Measurements from ENCODE around the gene MAP3K20.

DNA sequence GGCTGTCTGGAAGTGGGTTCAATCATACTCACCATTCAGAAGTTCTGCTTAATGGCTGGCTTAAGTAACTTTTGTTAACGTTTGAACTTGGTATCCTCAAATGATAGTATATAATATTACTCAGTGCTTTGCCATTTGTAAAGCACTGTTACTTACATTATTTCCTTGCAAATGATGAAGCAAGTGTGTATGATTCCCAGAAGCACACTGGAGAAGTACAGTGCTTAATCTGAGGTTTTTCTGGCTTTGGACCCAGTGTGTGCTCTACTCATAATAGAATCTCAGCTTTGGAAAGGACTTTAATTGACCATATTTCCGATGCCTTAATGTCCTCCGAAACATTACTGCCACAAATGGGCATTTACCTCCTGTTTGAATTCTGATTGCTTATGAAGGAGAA is 63.3 kb downstream of the MAP3K20 start:
- TF ChIP-seq, protein P1, sequence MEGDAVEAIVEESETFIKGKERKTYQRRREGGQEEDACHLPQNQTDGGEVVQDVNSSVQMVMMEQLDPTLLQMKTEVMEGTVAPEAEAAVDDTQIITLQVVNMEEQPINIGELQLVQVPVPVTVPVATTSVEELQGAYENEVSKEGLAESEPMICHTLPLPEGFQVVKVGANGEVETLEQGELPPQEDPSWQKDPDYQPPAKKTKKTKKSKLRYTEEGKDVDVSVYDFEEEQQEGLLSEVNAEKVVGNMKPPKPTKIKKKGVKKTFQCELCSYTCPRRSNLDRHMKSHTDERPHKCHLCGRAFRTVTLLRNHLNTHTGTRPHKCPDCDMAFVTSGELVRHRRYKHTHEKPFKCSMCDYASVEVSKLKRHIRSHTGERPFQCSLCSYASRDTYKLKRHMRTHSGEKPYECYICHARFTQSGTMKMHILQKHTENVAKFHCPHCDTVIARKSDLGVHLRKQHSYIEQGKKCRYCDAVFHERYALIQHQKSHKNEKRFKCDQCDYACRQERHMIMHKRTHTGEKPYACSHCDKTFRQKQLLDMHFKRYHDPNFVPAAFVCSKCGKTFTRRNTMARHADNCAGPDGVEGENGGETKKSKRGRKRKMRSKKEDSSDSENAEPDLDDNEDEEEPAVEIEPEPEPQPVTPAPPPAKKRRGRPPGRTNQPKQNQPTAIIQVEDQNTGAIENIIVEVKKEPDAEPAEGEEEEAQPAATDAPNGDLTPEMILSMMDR (IDR thresholded peaks at IDR 0.05) = no peak
- TF ChIP-seq, protein P2, sequence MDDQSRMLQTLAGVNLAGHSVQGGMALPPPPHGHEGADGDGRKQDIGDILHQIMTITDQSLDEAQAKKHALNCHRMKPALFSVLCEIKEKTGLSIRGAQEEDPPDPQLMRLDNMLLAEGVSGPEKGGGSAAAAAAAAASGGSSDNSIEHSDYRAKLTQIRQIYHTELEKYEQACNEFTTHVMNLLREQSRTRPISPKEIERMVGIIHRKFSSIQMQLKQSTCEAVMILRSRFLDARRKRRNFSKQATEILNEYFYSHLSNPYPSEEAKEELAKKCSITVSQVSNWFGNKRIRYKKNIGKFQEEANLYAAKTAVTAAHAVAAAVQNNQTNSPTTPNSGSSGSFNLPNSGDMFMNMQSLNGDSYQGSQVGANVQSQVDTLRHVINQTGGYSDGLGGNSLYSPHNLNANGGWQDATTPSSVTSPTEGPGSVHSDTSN (IDR thresholded peaks at IDR 0.05) = no peak
- TF ChIP-seq FOXJ3 (CRISPR knock-in tag; IDR thresholded peaks at IDR 0.05) = no peak
- TF ChIP-seq, protein P3, sequence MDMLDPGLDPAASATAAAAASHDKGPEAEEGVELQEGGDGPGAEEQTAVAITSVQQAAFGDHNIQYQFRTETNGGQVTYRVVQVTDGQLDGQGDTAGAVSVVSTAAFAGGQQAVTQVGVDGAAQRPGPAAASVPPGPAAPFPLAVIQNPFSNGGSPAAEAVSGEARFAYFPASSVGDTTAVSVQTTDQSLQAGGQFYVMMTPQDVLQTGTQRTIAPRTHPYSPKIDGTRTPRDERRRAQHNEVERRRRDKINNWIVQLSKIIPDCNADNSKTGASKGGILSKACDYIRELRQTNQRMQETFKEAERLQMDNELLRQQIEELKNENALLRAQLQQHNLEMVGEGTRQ (IDR thresholded peaks at IDR 0.05; ENCODE audit: borderline replicate concordance, low read depth, low read length) = no peak
- no peak for TF ChIP-seq YY1 (IDR thresholded peaks at IDR 0.05; ENCODE audit: low read depth)
- TF ChIP-seq EP300 (IDR thresholded peaks at IDR 0.05; ENCODE audit: borderline replicate concordance in 1 of 2, low read depth in 1 of 2, low read length in 1 of 2) = no peak
- no peak for TF ChIP-seq TAF1 (IDR thresholded peaks at IDR 0.05; ENCODE audit: borderline replicate concordance, low read depth, low read length)
- TF ChIP-seq POLR2AphosphoS5 (IDR thresholded peaks at IDR 0.05; ENCODE audit: low read depth, low read length) = no peak

Data from SK-N-SH (cell line).